OCI-LY7 (cell line): ENCODE measurements around the gene PMF1. TPM values are rescaled to one million over a fixed set of nuclear protein-coding genes. Genes with fewer than 3 reads are reported as not detected.

Experiments
- BruUV-seq: library from RNA; stranded (reverse); fragments of 400-500 nt; replicated peaks from 2 replicates; lab custom pipeline; 2021; lab: Mats Ljungman, UMichigan
- CTCF ChIA-PET: fragments of 300-600 bp; sonication (Branson Sonifier 250); formaldehyde crosslinking; loops from one replicate; lab custom pipeline; 2022; ENCODE audit warnings: antibody characterized with exemption; ENCODE audit not compliant: unreplicated experiment; lab: Charles Lee
- POLR2A ChIA-PET: fragments of 300-600 bp; sonication (Branson Sonifier 250); formaldehyde crosslinking; loops from one replicate; lab custom pipeline; 2022; ENCODE audit warnings: antibody characterized with exemption; lab: Charles Lee
- DNase-seq: peaks from one replicate; pipeline ENCODE4 v3.0.0-alpha.2; 2015; ENCODE audit warnings: low spot score
- H2AFZ ChIP-seq: fragments of 200-600 bp; sonication (generic), shearing (Covaris generic); 2 replicates; pipeline ENCODE4 v1.6.1; 2014; ENCODE audit warnings: mild to moderate bottlenecking, antibody characterized with exemption, low read length, moderate library complexity
- H3K27ac ChIP-seq: fragments of 200-600 bp; sonication (generic); 2 replicates; pipeline ENCODE4 v1.5.1; 2014; ENCODE audit warnings: mixed run types, low read depth, mild to moderate bottlenecking, moderate library complexity, low read length, inconsistent platforms; ENCODE audit not compliant: poor library complexity, severe bottlenecking
- H3K36me3 ChIP-seq: fragments of 200-600 bp; sonication (generic); 2 replicates; pipeline ENCODE4 v1.6.1; 2014; ENCODE audit warnings: mild to moderate bottlenecking, antibody characterized with exemption, low read length, moderate library complexity, mixed read lengths; ENCODE audit not compliant: insufficient read depth
- H3K4me1 ChIP-seq: fragments of 200-600 bp; sonication (generic); 2 replicates; pipeline ENCODE4 v1.5.1; 2014; ENCODE audit warnings: mild to moderate bottlenecking, low read length; ENCODE audit not compliant: insufficient read depth, poor library complexity, severe bottlenecking
- H3K4me2 ChIP-seq: fragments of 200-600 bp; sonication (generic); 2 replicates; pipeline ENCODE4 v1.6.1; 2014; ENCODE audit warnings: mild to moderate bottlenecking, low read length
- H3K4me3 ChIP-seq: fragments of 200-600 bp; sonication (generic); 2 replicates; pipeline ENCODE4 v1.5.1; 2014; ENCODE audit warnings: mild to moderate bottlenecking, low read depth, low read length; ENCODE audit not compliant: poor library complexity, severe bottlenecking
- H3K79me2 ChIP-seq: fragments of 200-600 bp; sonication (generic); 2 replicates; pipeline ENCODE4 v1.6.1; 2016; ENCODE audit warnings: low read depth, mild to moderate bottlenecking, low read length, moderate library complexity, mixed read lengths; ENCODE audit not compliant: insufficient read depth
- H3K9me2 ChIP-seq: fragments of 200-600 bp; sonication (generic); 2 replicates; pipeline ENCODE4 v1.6.1; 2016; ENCODE audit warnings: mild to moderate bottlenecking, low read length, mixed read lengths; ENCODE audit not compliant: insufficient read depth
- H3K9me3 ChIP-seq: fragments of 200-600 bp; sonication (generic); 2 replicates; pipeline ENCODE4 v1.6.1; 2014; ENCODE audit warnings: mild to moderate bottlenecking, mixed run types, low read length, mixed read lengths
- H4K20me1 ChIP-seq: fragments of 200-600 bp; sonication (generic); 2 replicates; pipeline ENCODE4 v1.6.1; 2014; ENCODE audit warnings: mild to moderate bottlenecking, antibody characterized with exemption, low read length, moderate library complexity, mixed read lengths; ENCODE audit not compliant: insufficient read depth
- EZH2phosphoT487 ChIP-seq: fragments of 200-600 bp; sonication (generic); IDR thresholded peaks from 2 replicates; pipeline ENCODE4 v1.6.1; 2018; ENCODE audit warnings: low read depth, borderline replicate concordance, mild to moderate bottlenecking, mixed run types, antibody characterized with exemption, low read length, moderate library complexity, mixed read lengths
- intact Hi-C: fragments of 100-400 bp; cut with micrococcal nuclease; formaldehyde crosslinking; loops from one replicate; pipeline ENCODE4 v1.10.0; 2022; ENCODE audit not compliant: unreplicated experiment
- total RNA-seq, 2 experiments: library from RNA; depleted of rRNA in 1 of 2; stranded (reverse); fragments of >200 nt in 1 of 2; shearing (Covaris generic) in 1 of 2; gene quantifications; 2 replicates each; pipeline ENCODE4 v1.2.3, GENCODE V29; 2014 to 2022
- TF ChIP-seq, protein P1 (sequence below): fragments of 200-600 bp; sonication (generic); conservative IDR thresholded peaks from 2 replicates; pipeline ENCODE4 v1.5.1; 2014; ENCODE audit warnings: mild to moderate bottlenecking, antibody characterized with exemption, low read length, moderate library complexity, mixed read lengths

Gene PMF1
- total RNA-seq, 2 experiments from 2014 or later = 67.5 to 82.5 TPM

DNA sequence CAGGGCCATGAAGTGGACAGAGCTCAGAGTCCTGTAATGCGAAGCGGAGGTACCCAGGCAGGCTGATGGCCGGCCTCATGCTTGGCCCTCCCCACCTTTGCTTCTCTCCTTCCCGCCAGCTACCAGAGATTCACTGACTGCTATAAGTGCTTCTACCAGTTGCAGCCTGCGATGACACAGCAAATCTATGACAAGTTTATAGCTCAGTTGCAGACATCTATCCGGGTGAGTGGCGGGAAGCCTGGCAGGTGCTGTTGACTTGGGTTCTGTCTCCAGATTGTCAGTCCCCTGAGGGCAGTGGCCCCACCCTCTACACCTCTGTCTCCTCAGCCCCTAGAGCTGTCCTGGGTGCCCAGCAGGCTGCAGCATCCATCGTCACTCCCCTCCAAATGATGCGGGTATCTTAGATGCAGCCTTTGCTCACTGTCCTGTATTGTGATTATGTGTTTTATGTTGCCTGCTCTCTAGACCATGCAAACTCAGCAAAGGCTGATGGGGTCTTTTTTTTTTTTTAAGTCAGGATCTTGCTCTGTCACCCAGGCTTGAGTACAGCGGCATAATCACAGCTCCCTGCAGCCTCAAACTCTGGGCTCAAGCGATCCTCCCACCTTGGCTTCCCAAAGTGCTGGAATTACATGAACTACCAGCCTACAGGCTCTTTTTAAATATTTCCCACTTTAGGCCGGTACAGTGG, 19.5 kb downstream of the PMF1 start:
- H3K36me3 ChIP-seq = peaks cover 35% of the 10 kb centered on the region
- no TSS peak for BruUV-seq

GRCh38 chr1:156233426-156234127, 20.8 kb downstream of the PMF1 start:
- Histone ChIP-seq H3K9me3 (no peaks in the 10 kb centered on the region), H3K79me2 (no peaks in the 10 kb centered on the region), H3K36me3 (peaks cover 39% of the 10 kb centered on the region), H3K4me1 (no peaks in the 10 kb centered on the region), H2AFZ (no peak overlapping the region), H3K27ac (no peak overlapping the region), H4K20me1 (no peaks in the 10 kb centered on the region), H3K9me2 (no peaks in the 10 kb centered on the region), H3K4me3 (no peak overlapping the region), H3K4me2 (no peak overlapping the region)
- no TSS peak for BruUV-seq
- TF ChIP-seq, protein P1, sequence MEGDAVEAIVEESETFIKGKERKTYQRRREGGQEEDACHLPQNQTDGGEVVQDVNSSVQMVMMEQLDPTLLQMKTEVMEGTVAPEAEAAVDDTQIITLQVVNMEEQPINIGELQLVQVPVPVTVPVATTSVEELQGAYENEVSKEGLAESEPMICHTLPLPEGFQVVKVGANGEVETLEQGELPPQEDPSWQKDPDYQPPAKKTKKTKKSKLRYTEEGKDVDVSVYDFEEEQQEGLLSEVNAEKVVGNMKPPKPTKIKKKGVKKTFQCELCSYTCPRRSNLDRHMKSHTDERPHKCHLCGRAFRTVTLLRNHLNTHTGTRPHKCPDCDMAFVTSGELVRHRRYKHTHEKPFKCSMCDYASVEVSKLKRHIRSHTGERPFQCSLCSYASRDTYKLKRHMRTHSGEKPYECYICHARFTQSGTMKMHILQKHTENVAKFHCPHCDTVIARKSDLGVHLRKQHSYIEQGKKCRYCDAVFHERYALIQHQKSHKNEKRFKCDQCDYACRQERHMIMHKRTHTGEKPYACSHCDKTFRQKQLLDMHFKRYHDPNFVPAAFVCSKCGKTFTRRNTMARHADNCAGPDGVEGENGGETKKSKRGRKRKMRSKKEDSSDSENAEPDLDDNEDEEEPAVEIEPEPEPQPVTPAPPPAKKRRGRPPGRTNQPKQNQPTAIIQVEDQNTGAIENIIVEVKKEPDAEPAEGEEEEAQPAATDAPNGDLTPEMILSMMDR = no peak
- TF ChIP-seq EZH2phosphoT487 = no peak
- intact Hi-C loops = no loop called here
- DNase-seq = no peak
- POLR2A ChIA-PET = interaction anchor here (0.7 to 1.3 kb wide), 3 partner anchors 9 to 301 kb away, joined by 3 to 6 read pairs (median 3); no protein-coding TSS in a partner anchor
- CTCF ChIA-PET = interaction anchor here (0.6 kb wide), 1 partner anchor 23 kb away, joined by 4 read pairs; no protein-coding TSS in a partner anchor

More for the DNA sequence above, 19.5 kb downstream of the PMF1 start:
- no peak for DNase-seq
- POLR2A ChIA-PET = interaction anchor here (0.6 to 1.3 kb wide), 5 partner anchors 9 to 251 kb away, joined by 3 to 6 read pairs (median 3); no protein-coding TSS in a partner anchor
- TF ChIP-seq, protein P1 = no peak
- no peak for TF ChIP-seq EZH2phosphoT487
- no peaks in the 10 kb centered on the region for H3K9me3 ChIP-seq
- no peak overlapping the region for H2AFZ ChIP-seq
- H3K4me3 ChIP-seq = no peak overlapping the region
- CTCF ChIA-PET = no interaction called here
- no peaks in the 10 kb centered on the region for H3K4me1 ChIP-seq
- H3K79me2 ChIP-seq = no peaks in the 10 kb centered on the region
- H3K4me2 ChIP-seq = no peak overlapping the region
- H4K20me1 ChIP-seq = no peaks in the 10 kb centered on the region
- no peaks in the 10 kb centered on the region for H3K9me2 ChIP-seq
- intact Hi-C loops = no loop called here
- H3K27ac ChIP-seq = no peak overlapping the region
